HG03460 (cell line): ENCODE data around the gene FZD2.
"Not testable (repeated sequence)": the region's sequence is repeated elsewhere in the genome, so short reads cannot be mapped to it uniquely, and the experiment has no call there.

Source experiments
- ATAC-seq: cut with Tn5 transposase; IDR thresholded peaks from one replicate; pipeline ENCODE4 v1.9.1; 2021; ENCODE audit not compliant: unreplicated experiment

FZD2 gene

DNA sequence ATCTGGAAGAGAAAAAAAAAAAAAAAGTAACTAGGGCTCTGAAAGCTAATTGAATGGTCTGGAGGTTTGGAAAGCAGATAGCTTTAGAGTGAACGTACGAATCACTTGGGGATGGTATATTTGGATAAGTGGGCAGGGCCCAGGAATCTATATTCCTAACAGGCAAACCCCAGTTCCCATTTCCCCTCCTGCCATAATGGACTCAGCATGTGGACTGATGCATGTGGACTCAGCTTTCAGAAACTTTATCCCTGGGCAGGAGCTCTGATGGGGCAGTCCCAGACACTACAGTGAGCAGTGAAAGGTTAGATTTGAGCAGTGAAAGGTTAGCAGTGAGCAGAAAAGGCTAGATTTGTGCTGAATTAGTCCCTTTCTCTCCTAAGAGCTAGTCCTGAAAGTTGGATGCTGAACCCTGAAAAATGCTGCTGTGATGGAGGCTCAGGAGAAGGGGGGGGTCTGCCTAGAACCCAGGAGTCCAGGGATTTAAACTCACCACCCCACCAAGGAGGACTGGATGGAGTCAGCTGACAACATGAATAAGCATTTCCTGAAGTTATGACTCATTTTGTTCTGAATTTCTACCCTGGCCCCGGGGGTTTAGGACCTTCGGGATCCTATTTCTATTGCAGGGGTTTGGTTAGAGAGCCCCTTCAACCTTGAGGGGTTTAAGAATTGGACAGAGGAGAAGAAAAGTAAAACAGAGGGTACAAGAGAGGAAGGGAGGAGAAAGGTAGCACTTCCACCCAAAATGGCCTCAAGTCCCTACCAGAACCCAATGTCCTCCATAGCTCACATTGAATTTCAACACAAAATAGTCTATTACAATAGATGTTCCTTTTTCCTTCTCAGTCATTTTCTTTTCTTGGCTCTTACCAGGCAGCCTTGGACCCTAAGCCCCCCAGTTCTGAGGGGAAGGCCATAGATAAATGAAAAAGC lies 10.3 kb upstream of the FZD2 start:
- no peak for ATAC-seq

DNA sequence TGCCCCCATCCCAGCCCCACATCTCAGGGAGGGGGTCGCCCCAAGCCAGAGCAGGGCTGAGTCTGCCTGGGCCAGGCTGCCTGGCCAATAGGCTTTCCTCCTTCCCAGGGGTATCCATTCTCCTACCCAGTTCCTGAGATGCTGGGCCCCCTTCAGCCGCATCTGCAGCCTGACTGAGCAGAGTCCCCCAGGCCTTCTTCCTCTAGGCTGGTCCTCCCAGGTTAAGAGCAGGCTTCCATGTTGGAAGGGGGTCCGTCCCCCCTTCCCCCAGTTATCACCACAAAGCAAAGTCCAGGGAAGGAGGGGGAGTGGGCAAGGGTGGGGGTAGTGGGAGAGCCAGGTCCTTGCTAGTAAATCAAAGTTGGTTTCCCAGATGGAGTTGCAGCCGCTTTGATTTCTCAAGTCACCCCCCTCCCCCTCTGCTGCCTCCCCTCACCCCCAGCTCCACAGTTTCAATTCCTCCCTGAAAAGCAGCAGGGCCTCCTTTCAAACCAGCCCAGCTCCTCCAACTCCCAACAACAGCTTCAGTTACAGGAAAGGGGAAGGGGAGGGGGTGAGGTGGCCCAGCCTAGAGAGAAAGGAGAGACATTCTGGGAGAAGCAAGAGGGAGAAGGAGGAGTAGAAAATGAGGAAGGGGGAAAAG lies 9.5 kb upstream of the FZD2 start:
- ATAC-seq: no peak

DNA sequence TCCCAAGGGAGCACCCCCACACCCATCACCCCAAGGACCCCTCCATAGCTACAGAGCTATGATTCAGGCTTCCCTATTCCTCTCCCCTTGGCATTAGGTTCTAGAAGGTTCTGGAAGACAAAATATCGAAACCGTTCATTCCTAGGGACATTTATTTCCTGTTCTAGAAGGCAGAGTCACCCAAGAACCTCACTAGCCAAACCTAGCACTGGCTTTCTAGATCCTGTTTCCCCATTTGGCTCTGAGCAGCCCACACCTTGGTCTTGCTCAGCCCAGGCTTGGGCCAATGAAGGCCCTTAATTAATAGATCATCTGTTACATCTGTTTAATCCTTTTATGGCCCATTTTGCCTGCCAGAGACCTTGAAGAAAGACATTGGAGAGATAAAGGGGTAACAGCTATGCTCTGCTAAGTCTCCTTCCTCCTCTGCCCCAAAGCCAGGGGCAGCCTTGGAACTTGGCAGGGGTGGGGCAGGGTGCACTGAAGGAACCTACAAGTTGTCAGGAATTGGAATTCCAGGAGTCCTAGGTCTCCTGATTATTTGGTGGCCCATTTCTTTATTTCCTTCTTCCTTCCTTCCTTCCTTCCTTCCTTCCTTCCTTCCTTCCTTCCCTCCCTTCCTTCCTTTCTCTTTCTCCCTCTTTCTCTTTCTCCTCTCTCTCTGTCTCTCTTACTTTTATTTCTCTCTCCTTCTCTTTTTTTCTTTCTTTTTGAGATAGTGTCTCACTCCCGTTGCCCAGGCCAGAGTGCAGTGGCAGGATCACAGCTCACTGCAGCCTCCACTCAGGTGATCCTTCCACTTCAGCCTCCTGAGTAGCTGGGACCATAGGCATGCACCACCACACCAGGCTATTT lies 8.7 kb upstream of the FZD2 start:
- ATAC-seq: no peak

DNA sequence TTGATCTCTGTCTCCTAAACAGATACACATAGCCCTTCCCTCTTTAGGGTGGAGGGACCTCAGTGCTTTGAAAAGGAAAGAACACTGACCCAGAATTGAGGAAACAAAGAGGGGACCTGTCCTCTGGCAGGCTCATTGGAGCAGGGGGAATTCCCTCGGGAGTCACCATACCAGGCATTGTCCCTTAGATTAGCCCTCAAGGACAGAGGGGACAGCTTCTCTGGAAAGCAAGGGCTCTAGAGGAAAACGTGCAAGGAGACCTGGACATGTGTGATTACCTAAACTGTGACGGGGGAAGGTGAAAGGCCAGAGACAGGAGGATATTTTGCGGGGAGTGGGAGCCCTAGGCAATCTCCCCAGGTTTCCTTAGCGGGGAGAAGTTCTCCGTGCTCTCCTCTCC lies 7.6 kb upstream of the FZD2 start:
- ATAC-seq: no peak

DNA sequence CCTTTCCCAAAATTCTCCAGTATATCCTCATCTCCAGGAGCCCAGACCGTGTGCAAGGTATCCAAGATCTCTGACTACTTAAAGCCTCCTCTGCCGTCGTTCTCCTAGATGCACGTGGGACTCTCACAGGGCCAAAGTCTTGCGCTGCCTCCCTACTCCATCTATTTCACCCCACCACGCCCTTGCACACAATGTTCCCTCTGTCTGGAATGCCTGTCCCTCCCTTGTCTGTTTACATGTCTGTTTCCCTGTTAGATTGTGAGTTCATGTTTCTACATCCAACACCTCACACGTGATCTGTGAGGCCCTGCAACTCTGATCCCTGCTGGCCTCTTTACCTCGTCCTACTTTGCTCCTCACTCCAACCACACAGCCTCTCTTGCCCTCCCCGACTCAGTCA lies 4.9 kb upstream of the FZD2 start:
- no peak for ATAC-seq

DNA sequence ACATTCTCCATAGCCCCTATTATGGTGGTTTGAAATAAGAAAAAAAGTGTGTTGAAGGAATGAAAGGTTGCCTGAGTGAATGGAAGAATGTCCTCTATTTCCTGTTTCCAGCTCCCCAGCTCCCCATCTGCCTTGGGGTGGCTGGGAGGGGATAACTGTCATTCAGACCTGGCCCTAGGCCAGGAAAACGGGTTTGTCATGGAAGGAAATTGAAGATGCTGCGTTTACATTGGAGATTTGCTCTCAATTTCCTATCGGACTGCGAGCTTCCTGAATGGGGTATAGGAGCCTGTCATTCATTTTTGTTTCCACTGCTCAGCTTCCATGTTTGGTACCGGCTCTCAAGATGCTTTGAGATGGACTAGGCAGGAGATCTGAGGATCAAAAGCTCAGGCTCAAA lies 2.2 kb upstream of the FZD2 start:
- ATAC-seq: no peak

DNA sequence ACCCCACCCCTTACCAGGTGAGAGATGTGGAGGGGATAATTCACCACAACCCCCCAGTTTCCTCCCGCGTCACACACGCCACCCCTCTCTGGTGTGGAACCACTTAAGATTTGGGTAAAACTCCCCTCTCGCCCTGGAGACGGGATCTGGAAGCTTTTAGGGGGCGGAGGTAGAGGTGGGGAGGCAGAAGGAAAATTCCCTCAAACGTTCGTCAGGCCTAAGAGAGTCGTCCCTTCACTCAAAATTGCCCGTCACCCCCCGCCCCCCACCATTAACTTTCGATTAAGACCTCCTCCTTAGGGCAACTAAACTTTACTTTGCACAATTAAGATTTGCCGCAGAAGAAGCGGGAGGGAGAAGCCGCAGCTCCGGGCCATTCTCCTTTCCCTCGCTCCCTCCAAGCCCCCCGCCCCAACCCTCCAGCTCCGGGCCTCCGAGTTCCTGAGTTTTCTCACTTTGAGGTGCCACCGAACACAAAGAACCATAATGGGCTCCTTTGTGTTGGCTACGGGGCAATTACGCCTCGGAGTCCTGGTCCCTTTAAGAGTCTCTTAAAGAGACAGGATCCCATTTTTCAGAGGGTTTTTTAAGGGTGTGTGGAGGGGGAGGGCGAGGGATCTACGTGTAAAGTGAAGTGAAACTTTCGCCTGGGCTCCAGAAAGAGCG lies 985 bp upstream of the FZD2 start:
- no peak for ATAC-seq

DNA sequence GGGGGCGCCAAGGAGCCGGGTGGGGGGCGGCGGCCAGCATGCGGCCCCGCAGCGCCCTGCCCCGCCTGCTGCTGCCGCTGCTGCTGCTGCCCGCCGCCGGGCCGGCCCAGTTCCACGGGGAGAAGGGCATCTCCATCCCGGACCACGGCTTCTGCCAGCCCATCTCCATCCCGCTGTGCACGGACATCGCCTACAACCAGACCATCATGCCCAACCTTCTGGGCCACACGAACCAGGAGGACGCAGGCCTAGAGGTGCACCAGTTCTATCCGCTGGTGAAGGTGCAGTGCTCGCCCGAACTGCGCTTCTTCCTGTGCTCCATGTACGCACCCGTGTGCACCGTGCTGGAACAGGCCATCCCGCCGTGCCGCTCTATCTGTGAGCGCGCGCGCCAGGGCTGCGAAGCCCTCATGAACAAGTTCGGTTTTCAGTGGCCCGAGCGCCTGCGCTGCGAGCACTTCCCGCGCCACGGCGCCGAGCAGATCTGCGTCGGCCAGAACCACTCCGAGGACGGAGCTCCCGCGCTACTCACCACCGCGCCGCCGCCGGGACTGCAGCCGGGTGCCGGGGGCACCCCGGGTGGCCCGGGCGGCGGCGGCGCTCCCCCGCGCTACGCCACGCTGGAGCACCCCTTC lies 484 bp downstream of the FZD2 start:
- ATAC-seq: no peak

DNA sequence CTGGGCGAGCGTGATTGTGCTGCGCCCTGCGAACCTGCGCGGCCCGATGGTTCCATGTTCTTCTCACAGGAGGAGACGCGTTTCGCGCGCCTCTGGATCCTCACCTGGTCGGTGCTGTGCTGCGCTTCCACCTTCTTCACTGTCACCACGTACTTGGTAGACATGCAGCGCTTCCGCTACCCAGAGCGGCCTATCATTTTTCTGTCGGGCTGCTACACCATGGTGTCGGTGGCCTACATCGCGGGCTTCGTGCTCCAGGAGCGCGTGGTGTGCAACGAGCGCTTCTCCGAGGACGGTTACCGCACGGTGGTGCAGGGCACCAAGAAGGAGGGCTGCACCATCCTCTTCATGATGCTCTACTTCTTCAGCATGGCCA lies 1.0 kb downstream of the FZD2 start:
- no peak for ATAC-seq

DNA sequence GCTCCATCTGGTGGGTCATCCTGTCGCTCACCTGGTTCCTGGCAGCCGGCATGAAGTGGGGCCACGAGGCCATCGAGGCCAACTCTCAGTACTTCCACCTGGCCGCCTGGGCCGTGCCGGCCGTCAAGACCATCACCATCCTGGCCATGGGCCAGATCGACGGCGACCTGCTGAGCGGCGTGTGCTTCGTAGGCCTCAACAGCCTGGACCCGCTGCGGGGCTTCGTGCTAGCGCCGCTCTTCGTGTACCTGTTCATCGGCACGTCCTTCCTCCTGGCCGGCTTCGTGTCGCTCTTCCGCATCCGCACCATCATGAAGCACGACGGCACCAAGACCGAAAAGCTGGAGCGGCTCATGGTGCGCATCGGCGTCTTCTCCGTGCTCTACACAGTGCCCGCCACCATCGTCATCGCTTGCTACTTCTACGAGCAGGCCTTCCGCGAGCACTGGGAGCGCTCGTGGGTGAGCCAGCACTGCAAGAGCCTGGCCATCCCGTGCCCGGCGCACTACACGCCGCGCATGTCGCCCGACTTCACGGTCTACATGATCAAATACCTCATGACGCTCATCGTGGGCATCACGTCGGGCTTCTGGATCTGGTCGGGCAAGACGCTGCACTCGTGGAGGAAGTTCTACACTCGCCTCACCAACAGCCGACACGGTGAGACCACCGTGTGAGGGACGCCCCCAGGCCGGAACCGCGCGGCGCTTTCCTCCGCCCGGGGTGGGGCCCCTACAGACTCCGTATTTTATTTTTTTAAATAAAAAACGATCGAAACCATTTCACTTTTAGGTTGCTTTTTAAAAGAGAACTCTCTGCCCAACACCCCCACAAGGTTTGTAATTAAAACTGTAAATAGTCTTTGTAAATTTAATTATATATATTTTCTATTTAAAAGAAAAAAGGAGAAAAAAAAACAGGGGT lies 1.7 kb downstream of the FZD2 start:
- ATAC-seq: no peak

DNA sequence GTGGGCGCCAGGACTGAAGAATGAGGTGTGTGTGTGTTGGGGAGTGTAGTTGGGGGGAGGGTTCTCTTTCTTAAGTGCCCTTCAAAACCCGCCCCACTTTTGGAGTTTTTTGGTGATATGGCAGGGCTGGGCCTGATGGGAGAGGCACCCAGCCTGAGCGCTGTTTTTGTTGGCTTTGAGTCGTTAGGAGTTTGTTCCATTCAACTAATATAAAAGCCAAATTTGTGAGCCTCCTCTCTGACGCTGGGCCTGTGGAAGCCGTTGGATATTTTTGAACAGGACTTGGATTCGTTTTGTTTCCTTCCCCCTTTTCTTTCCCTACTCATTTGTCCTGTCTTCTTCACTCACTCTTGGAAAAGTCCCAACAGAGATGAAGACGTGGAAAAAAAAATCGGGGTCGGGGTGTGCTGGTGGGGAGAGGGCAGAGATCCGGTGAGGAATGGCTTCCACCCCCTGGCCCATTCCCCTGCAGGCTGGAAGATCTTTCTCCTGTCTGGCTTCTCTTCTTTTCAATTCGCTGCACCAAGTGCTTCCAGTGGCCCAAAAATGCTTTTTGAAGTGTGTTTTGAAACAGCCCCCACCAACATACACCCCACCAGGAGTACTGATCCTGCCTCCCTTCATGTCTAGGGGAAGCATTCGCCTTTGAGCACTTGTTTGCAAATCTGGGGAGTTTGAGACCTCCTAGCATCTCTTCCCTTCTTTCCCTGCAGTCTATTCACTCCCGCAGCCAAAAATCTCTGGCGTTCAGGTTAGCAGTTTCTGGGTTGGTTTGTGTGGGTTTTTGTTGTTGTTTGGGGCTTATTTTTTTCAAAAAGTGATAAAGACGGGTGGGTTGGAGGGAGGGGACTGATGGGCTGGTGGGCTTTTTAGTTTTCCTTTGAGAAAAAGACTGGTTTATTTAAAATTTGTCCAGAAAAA lies 2.6 kb downstream of the FZD2 start:
- ATAC-seq: no peak

DNA sequence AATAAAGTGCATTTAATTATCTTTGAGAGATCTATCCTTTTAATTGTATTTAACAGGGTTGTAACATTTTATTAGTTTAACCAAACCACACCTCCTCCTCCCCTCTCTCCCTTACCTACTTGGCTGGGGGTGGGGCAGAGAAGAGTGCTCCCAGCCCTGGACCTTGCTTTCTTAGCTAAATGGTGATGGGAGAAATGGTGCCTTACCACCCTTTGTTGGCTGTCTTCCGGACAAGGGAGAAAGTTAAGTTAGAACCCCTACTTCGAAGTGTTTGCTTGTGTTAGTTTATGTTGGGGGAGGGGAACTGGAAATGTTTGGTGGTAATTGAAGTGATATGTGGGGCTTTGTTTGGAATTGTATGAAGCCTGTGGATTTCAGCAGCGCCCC lies 3.9 kb downstream of the FZD2 start:
- no peak for ATAC-seq

DNA sequence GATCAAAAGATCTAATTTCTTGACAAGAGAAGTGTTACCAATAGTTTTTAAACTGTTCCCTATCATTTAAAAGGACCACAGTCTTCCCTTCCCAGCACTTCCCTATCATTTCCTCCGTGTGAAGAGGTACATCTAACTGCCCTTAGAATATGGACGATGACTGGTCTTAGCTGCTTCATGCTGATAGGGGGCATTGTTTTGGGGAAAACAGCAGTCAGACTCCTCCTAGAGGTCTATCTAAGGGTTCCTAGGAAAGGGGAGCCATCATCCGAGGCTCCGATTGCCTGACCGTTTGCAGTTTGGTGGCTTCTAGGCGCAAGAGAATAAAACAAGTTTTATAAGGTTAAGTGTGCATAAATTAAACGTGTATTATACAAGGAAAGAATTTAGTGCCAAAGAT lies 7.1 kb downstream of the FZD2 start:
- ATAC-seq: no peak

DNA sequence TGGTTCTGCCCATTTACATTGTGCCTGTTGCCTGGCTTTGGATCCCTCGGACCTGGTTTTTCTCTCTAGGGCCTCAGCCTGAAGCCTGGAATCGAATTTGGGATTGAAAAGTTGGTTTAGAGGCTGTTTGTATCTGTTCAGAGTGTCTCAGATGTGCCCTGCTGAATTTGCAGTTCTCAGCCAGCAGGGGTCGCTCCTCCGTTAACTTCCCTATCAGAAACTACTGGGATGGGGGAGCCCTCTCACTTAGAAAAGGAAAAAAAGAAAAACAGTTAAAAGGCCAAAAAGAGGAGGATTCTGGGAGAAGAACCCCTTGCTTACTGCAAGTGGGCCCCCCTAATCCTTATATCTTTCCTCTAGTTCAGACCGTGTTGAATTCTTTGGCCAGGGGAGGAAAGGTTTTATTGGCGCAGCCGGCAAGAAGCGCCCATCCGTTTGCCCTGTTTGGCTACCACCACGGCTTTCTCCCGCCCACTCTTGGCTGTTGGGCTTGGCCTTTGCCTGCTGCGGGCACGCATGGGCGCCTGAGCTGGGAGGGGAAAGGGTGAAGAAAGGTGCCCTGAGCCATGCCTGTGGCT lies 8.7 kb downstream of the FZD2 start:
- ATAC-seq: no peak

DNA sequence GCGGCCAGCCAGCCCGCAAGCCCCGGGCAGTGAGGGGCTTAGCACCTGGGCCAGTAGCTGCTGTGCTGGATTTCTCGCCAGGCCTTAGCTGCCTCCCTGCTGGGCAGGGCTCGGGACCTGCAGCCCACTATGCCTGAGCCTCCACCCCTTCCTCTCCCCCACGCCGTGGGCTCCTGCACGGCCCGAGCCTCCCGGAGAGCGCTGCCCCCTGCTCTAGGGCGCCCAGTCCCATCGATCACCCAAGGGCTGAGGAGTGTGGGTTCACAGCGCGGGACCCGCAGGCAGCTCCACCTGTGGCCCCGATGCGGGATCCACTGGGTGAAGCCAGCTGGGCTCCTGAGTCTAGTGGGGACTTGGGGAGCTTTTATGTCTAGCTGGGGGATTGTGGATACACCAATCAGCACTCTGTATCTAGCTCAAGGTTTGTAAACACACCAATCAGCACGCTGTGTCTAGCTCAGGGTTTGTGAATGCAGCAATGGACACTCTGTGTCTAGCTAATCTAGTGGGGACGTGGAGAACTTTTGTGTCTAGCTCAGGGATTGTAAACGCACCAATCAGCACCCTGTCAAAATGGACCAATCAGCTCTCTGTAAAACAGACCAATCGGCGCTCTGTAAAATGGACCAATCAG lies 11.1 kb downstream of the FZD2 start:
- not testable (repeated sequence) for ATAC-seq

DNA sequence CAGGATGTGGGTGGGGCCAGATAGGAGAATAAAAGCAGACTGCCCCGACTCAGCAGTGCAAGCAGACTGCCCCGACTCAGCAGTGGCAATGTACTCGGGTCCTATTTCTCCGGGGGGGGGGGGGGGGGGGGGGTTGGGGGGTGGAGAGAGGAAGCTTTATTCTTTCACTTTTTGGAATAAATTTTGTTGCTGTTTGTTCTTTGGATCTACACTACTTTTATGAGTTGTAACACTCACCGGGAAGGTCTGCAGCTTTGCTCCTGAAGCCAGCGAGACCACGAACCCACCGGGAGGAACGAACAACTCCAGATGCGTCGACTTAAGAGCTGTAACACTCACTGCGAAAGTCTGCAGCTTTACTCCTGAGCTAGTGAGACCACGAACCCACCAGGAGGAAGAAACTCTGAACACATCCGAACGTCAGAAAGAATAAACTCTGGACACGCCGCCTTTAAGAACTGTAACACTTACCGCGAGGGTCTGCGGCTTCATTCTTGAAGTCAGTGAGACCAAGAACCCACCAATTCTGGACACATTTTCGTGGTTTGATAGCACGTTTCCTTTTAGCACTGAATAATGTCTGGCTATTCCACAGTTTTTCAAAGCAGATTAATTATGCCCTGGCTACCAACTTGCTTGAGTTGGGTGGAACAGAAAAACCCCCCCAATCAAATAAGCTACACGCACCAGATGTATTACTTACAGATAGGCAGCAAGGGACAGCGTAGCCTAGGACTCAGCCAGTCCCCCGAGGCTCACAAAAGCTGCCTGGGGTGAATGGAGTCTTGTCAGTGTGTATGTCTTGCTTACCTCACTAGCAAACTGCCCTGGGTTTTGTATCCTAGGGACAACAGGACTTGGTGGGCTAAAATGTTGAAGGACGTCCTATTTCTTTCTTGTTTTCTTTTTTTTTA lies 11.9 kb downstream of the FZD2 start:
- ATAC-seq: no peak

DNA sequence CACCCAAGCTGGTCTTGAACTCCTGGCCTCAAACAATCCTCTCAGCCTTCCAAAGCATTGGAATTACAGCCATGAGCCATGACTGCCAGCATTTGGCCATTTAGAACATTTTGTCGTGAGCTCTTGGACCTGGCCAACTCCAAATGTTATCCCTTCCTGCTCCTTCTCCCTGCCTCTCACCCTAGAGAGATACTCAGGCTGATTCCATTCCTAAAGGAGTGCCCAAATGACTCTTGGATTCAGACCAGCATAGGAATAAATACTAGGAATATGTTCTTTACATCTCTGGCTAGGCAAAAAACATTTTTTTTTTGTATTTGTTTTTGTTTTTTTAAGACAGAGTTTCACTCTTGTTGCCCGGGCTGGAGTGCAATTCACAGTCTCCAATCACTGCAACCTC lies 15.5 kb downstream of the FZD2 start:
- ATAC-seq: no peak
